SW480 (cell line): ENCODE data around the gene OSBP2.
"Not testable (repeated sequence)": the region's sequence is repeated elsewhere in the genome, so short reads cannot be mapped to it uniquely, and the experiment has no call there.

ENCODE experiments used
- DNase-seq: peaks from one replicate; pipeline ENCODE4 v3.0.0-alpha.2; 2016; ENCODE audit warnings: low spot score

OSBP2 gene

DNA sequence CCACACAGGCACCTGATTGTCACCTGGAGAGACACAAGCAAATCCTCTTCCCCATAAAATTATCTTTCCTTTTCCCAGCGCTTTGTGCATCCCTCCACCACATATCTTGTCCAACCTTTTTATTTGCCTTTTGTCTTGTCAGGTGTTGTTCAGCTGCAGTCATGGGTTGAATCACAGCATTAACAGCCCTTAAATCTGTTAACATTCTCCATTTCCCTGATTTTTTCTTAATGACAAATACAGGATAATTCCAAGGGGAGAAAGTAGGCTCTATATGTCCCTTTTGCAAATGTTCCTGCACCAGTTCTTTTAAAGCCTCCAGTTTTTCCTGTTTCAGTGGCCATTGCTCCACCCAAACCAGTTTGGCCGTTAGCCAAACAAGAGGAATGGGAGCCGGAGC, 18.1 kb upstream of the OSBP2 start:
- DNase-seq, result not testable (repeated sequence)

DNA sequence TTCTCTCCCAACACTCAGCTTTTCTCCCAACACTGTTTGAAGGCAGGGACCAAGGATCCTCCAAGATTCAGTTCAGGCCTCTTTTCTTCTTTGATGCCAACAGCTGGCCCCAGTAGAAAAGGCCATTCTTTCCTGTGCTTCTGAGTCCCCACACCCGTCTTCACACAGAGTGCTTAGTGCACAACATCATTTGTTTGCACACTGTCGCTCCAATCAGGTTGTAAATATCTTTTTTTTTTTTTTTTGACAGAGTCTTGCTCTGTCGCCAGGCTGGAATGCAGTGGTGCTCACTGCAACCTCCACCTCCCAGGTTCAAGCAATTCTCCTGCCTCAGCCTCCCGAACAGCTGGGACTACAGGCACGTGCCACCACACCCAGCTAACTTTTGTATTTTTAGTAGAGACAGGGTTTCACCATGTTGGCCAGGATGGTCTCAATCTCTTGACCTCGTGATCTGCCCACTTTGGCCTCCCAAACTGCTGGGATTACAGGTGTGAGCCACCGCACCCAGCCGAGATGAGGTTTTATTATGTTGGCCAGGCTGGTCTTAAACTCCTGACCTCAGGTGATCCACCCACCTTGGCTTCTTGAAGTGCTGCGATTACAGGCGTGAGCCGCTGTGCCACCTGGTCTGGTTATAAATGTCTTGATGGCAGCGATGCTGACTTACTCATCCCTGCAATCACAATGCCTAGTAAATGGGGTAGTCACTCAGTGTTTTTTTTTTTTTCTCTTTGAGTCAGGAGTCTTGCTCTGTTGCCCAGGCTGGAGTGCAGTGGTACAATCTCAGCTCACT, 14.6 kb upstream of the OSBP2 start:
- DNase-seq, result not testable (repeated sequence)

- DNase-seq, result no peak
Measured at GRCh38 chr22:30680991-30681770, 13.5 kb upstream of the OSBP2 start.

- no peak for DNase-seq
Measured at GRCh38 chr22:30681831-30682230, 12.8 kb upstream of the OSBP2 start.

DNA sequence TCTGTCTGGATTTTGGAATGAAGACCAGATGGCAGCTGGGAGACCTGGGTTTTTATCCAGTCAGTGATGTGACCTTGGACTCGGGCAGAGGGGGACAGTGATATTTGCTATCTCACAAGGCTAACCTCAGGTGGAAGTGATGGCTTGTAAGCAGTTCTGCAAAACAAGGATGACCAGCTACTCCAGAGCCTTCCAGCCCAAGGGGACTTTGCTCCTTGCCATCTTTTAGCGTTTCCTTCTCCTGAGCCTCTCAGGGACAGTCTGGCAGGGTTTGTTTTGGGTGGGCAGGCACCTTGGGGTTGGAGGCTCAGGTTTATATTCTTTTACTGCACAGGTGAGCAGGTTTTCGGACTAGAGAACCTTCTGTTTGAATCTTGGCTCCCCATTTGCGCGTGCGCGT, 9.5 kb upstream of the OSBP2 start:
- no peak for DNase-seq

DNA sequence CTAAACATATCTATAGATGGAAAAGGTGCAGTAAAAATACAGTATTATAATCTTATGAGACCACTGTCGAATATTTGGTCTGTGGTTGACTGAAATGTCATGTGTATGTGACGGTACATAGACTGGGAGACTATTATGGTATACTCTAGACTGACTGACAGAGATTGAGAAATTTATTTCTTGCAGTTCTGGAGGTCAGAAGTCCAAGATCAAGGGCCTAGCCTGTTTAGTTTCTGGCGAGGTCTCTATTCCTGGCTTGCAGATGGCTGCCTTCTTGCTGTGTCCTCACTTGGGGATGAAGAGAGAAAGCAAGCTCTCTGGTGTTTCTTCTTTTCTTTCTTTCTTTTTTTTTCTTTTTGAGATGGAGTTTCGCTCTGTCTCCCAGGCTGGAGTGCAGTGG, 7.3 kb upstream of the OSBP2 start:
- DNase-seq, result no peak

GRCh38 chr22:30689622-30690021, 5.1 kb upstream of the OSBP2 start:
- no peak for DNase-seq

- DNase-seq, result no peak
Measured at GRCh38 chr22:30691204-30691603, 3.5 kb upstream of the OSBP2 start.

DNA sequence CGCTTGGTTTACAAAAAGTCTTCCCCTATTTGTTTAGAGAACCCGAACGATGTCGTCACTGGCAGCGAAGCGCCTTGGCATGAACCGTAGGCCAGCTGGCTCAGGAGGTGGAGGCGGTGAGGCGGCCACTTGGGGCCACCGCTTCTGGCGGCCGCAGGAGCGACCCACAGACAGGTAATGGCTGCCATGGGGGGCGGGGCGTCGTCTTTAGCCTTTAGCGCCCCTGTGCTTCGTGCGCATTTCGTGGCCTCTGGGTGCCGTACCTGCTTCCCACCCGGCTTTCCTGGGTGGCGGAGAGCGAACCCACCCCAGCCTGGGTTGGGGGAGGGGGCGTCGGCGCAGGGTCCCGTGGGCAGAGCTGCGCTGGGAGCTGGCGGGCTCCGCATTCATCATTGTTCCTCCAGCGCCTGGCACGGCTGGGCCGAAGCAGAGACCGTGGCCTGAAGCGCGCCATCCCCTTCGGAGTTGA, 469 bp upstream of the OSBP2 start:
- peak; percentile 72 for DNase-seq

GRCh38 chr22:30695351-30695851, 727 bp downstream of the OSBP2 start:
- no peak for DNase-seq

DNA sequence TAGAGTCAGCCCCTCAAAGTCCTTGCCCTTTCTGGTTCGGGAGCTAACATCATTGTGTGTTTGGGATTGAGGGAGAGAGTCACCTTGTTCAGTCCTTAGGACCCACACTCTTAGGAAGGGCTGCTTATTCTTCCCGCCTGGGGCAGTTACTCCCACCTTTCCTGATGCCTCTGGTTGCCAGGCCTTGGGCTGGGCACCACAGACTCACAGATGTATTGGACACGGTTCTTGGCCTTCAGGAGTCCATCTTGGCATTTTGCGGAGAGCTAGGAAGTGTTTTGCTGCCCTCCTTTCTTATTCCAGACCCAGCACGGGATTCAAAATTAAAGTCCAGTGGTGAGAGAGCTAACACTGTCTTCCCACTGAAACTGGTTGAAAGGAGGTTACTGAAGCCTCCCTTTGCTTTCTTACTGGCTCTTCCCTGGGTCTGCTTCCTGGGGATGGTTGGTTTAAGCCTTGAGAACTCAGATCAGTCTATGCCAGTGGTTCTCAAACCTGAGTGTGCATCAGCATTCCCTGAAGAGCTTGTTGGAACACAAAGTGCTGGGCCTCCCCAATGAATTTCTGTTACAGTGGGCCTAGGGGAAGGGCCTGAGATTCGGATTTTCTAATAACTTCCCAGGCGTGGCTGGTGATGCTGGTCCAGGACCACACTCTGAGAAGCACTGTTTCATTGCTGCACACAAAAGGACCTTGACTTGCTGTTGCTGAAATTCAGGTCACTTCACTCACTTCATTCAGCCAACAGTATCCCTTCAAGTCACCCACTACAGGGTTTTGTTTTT, 1.4 kb downstream of the OSBP2 start:
- DNase-seq, result no peak

GRCh38 chr22:30697975-30698374, 3.3 kb downstream of the OSBP2 start:
- no peak for DNase-seq

DNA sequence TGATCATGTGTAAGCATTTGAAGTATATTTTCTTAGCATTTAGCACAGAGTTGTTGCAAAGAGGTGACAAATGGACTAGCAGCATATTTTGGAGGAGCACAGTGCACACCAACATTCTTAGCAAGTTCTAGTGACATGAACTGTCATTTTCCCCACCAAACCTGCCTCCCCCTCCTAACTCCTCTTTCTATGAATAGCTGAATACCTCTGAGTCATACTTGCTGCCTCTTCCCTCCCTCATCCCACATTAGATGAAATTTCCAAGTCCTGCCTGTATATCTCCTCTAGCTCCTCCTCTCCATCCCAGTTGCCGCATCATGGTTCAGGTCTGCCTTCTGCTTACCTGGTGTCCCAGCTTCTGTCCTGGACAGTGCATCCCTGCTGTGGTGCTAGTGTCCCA, 7.2 kb downstream of the OSBP2 start:
- DNase-seq, result peak; percentile 54

- no peak for DNase-seq
Measured at GRCh38 chr22:30702856-30703255, 8.2 kb downstream of the OSBP2 start.

DNA sequence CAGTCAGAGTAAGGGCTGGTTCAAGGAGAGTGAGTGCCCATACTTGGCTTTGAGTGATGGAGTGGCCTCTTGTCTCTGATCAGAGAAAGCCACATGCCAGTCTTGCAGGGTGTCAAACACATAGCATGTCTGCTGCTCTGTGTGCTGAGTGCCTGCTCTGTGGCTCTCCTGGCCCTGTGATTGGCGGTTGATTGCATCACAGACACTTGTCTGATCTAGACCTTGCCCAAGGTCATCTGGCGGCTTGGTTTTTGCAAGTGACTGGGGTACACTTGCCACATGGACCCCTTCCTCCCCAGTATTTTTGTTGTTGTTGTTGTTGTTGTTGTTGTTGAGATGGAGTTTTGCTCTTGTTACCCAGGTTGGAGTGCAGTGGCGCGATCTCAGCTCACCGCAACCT, 10.3 kb downstream of the OSBP2 start:
- DNase-seq, result no peak

DNA sequence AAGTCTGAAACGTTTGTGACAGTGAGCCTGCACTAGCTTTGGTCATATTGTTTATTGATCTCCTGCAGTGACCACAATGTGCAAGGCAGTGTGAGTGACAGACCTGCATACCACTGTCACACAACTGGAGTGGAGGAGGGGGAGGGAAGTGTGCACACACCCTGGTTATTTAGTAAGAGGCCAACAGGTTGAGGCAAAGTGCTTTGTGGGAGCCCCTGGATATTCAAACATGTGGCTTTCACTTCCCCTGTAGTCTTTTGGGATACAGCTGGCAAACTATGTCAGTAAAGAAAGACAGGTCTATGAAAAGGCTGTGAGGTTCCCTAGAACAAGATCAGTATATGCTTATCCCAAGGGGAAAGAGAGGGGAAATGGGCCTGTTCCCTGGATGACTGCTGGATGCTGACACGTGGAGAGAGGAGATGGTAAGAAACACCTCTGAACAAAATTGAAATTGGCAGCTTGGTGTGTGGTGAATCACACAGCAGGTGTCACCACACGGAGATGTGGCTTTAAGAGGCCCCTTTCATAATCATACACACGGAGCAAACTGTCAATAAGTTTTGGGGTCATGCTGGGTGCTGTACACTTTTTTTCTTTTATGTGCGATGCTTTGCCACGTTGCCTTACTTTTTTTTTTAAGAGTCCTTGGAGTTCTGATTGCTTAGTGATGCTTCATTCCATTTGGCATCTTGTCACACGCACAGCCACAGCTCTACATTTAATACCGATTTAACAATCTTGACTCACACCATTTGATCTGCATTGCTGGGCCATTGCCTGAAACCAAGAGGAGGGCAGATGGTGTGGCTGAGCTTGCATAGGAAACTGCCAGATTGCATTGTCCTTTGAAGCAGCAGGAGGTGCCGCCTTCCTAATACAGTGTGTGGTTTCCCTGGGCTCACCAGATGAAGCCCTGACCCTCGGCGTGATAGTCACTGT, 11.3 kb downstream of the OSBP2 start:
- peak; percentile 85 for DNase-seq

GRCh38 chr22:30709980-30710379, 15.3 kb downstream of the OSBP2 start:
- peak; percentile 33 for DNase-seq

- DNase-seq, result no peak
Measured at GRCh38 chr22:30712094-30712493, 17.4 kb downstream of the OSBP2 start.

GRCh38 chr22:30714062-30714461, 19.4 kb downstream of the OSBP2 start:
- DNase-seq, result no peak

DNA sequence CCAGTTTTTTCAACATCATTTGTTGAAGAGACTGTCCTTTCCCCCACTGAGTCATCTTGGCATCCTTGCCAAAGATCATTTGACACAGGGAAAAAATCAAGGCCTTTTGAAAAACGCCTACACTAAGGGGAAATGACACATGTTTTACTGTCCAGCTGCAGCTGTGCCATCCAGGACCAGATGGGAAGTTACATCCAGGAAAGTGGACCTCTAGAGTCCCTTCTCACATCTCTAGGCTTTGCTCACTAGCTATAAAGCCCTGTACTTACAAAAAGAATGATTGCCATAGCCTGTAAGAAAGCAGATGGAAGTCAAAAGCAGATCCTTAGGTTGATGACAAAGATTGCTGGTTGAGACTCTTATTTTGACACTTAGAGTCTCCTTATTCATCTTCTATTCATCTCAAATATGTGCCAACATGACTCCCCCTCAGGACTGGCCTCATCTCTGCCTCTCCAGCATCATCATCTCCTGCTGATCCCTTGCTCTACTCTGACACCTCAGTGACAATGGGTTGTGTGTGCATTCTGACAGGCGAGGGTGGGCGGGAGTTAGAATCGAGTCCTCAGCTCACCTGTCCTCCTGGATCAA, 22.8 kb downstream of the OSBP2 start:
- DNase-seq, result peak; percentile 42

- DNase-seq, result no peak
Measured at GRCh38 chr22:30717952-30718351, 23.3 kb downstream of the OSBP2 start.
